CD8-positive, alpha-beta memory T cell (primary cell): Measurements from ENCODE around the gene DGKB. TPM values are rescaled to one million over a fixed set of nuclear protein-coding genes. Genes with fewer than 3 reads are reported as not detected.

Source experiments
- CTCF ChIA-PET: fragments of 350-600 bp; sonication (Branson Sonifier 250); formaldehyde crosslinking; loops from one replicate; lab custom pipeline; 2021; ENCODE audit warnings: antibody characterized with exemption; lab: Charles Lee
- POLR2A ChIA-PET: fragments of 350-600 bp; sonication (Branson Sonifier 250); formaldehyde crosslinking; loops from one replicate; lab custom pipeline; 2021; ENCODE audit warnings: antibody characterized with exemption; lab: Charles Lee
- DNase-seq, 5 donors: peaks; one replicate each; pipeline versions ENCODE4 v3.0.0 to v3.0.0-alpha.2; 2020 to 2022; ENCODE audit warnings: mixed read lengths in 1 of 5
- H3K27ac ChIP-seq: one replicate; pipeline ENCODE4 v1.7.0; 2013; ENCODE audit warnings: low read depth, mild to moderate bottlenecking, low read length, moderate library complexity
- H3K27me3 ChIP-seq: 2 replicates; pipeline ENCODE4 v1.7.0; 2013; ENCODE audit warnings: low read length, mild to moderate bottlenecking; ENCODE audit not compliant: insufficient read depth, poor library complexity, severe bottlenecking
- H3K36me3 ChIP-seq: 2 replicates; pipeline ENCODE4 v1.7.0; 2013; ENCODE audit warnings: mild to moderate bottlenecking, low read length, moderate library complexity; ENCODE audit not compliant: insufficient read depth
- H3K4me1 ChIP-seq: 2 replicates; pipeline ENCODE4 v1.7.0; 2013; ENCODE audit warnings: mild to moderate bottlenecking, low read length, moderate library complexity; ENCODE audit not compliant: insufficient read depth
- H3K4me3 ChIP-seq: 2 replicates; pipeline ENCODE4 v1.7.0; 2013; ENCODE audit warnings: mild to moderate bottlenecking, low read length
- H3K9me3 ChIP-seq: 2 replicates; pipeline ENCODE4 v1.7.0; 2013; ENCODE audit warnings: mild to moderate bottlenecking, low read length
- H3K27ac Mint-ChIP-seq, 8 donors: one replicate each; pipeline ENCODE4 v1.8.0; 2020 to 2021; ENCODE audit warnings: mixed read lengths in 8 of 8, mild to moderate bottlenecking in 6 of 8, inconsistent platforms in 3 of 8, moderate library complexity in 3 of 8
- H3K27me3 Mint-ChIP-seq, 2 donors: one replicate each; pipeline ENCODE4 v1.8.0; 2020 to 2021; ENCODE audit warnings: mixed read lengths in 2 of 2, mild to moderate bottlenecking in 1 of 2, moderate library complexity in 1 of 2
- H3K36me3 Mint-ChIP-seq, 3 donors: one replicate each; pipeline ENCODE4 v1.8.0; 2020 to 2021; ENCODE audit warnings: mixed read lengths in 3 of 3, inconsistent platforms in 1 of 3, mild to moderate bottlenecking in 1 of 3
- H3K4me1 Mint-ChIP-seq, 3 donors: one replicate each; pipeline ENCODE4 v1.8.0; 2020 to 2021; ENCODE audit warnings: mixed read lengths in 3 of 3, inconsistent platforms in 1 of 3, mild to moderate bottlenecking in 1 of 3
- H3K4me3 Mint-ChIP-seq, 7 donors: one replicate each; pipeline ENCODE4 v1.8.0; 2020 to 2021; ENCODE audit warnings: mixed read lengths in 7 of 7, mild to moderate bottlenecking in 6 of 7, moderate library complexity in 4 of 7, inconsistent platforms in 2 of 7
- H3K9me3 Mint-ChIP-seq, 5 donors: one replicate each; pipeline ENCODE4 v1.8.0; 2020 to 2022; ENCODE audit warnings: mixed read lengths in 5 of 5, mild to moderate bottlenecking in 3 of 5, moderate library complexity in 2 of 5, inconsistent platforms in 1 of 5
- polyA plus RNA-seq: library from polyadenylated mRNA; unstranded; fragments of 300-500 nt; fragmentation: Illumina TruSeq; gene quantifications from one replicate; pipeline ENCODE4 v1.2.3, GENCODE V29; 2021
- total RNA-seq, 2 experiments: library from RNA; stranded (reverse); gene quantifications; one replicate each; pipeline ENCODE4 v1.2.3, GENCODE V29; 2021

The DGKB gene
- total and polyA plus RNA-seq, 3 experiments from 2014 or later = not detected

DNA sequence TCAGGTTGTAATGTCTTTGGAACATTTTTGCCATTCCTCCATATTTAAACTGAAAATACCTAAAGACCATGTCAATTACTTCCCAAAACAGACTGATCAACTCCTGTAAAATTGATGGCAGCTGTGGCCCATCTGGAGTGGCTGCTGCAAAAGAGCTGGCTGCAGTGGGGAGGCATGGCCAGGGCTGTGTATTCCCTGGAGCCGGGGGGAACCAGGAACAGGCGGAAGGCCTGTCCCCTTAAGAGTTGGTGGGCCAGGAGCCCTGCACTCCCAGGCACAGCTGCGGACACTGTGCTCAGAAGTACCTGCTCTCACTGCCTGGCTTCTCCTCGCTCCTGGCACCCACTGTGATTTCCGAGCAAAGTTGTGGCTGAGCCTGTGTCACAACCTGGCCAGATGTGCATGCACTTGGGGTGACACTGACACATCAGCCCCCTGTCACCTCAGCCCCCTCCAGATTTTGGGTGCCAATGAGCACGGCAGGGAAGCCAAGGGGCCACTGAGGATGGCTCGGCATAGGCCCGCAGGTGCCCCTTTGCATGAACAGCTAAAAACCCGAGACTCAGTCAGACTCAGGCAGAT, 116.1 kb downstream of the DGKB start:
- ChIA-PET POLR2A (no interaction called here), CTCF (no interaction called here)
- H3K9me3 ChIP-seq = no peaks in the 10 kb centered on the region
- no peaks in the 10 kb centered on the region for H3K4me1 ChIP-seq
- DNase-seq = no peak
- Mint-ChIP-seq H3K9me3 (no peaks in the 10 kb centered on the region), H3K36me3 (no peaks in the 10 kb centered on the region), H3K27ac (no peak overlapping the region), H3K4me1 (no peaks in the 10 kb centered on the region), H3K4me3 (no peak overlapping the region), H3K27me3 (no peaks in the 10 kb centered on the region)
- no peaks in the 10 kb centered on the region for H3K27me3 ChIP-seq
- no peak overlapping the region for H3K27ac ChIP-seq
- no peak overlapping the region for H3K4me3 ChIP-seq
- no peaks in the 10 kb centered on the region for H3K36me3 ChIP-seq

DNA sequence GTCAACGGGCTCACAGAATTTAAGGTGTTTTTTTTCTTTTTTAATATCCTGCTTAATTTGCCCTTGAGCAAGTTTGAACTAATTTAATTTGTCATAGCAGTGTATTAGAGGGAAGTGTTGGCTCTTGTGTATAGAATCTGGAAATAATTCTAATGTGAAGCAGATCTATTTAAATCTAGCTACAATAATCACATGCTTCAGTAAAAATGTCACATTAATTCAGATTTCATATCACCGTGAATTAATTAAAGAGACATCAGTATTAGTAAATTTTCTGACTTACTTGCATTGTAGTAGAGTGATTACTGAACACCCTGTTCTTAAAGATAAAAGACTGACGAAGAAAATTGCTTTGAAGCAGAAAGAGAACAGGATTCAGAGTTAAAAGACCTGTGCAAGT, 124.7 kb downstream of the DGKB start:
- H3K9me3 ChIP-seq = no peaks in the 10 kb centered on the region
- no peak overlapping the region for H3K27ac ChIP-seq
- no peak for DNase-seq
- H3K4me1 Mint-ChIP-seq = no peaks in the 10 kb centered on the region
- H3K27me3 Mint-ChIP-seq = no peaks in the 10 kb centered on the region
- no peak overlapping the region for H3K4me3 Mint-ChIP-seq
- no peak overlapping the region for H3K4me3 ChIP-seq
- peaks cover 2 to 12% (median 7%) of the 10 kb centered on the region in 5 donors for H3K9me3 Mint-ChIP-seq
- H3K27ac Mint-ChIP-seq = no peak overlapping the region
- no peaks in the 10 kb centered on the region for H3K36me3 ChIP-seq
- peaks cover 0 to 1% (median 0%) of the 10 kb centered on the region in 3 donors for H3K36me3 Mint-ChIP-seq
- no peaks in the 10 kb centered on the region for H3K4me1 ChIP-seq
- CTCF ChIA-PET = no interaction called here
- no peaks in the 10 kb centered on the region for H3K27me3 ChIP-seq
- POLR2A ChIA-PET = no interaction called here

DNA sequence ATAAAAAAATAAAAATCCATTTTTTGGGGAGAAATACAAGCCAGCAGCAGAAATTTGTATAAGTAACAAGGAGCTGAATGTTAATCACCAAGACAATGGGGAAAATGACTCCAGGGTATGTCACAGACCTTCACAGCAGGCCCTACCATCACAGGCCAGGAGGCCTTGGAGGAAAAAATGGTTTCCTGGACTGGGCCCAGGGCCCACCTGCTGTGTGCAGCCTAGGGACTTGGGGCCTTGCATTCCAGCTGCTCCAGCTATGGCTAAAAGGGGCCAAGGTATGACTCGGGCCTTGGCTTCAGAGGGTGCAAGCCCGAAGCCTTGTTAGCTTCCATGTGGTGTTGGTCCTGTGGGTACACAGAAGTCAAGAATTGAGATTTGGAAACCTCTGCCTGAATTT, 126.3 kb downstream of the DGKB start:
- Mint-ChIP-seq H3K9me3 (peaks cover 2 to 18% (median 7%) of the 10 kb centered on the region in 5 donors), H3K27ac (no peak overlapping the region), H3K4me3 (no peak overlapping the region), H3K27me3 (no peaks in the 10 kb centered on the region), H3K36me3 (peaks cover 0 to 1% (median 0%) of the 10 kb centered on the region in 3 donors), H3K4me1 (no peaks in the 10 kb centered on the region)
- Histone ChIP-seq H3K9me3 (no peaks in the 10 kb centered on the region), H3K27ac (no peak overlapping the region), H3K4me1 (no peaks in the 10 kb centered on the region), H3K4me3 (no peak overlapping the region), H3K27me3 (no peaks in the 10 kb centered on the region), H3K36me3 (no peaks in the 10 kb centered on the region)
- no peak for DNase-seq
- ChIA-PET POLR2A (no interaction called here), CTCF (no interaction called here)

DNA sequence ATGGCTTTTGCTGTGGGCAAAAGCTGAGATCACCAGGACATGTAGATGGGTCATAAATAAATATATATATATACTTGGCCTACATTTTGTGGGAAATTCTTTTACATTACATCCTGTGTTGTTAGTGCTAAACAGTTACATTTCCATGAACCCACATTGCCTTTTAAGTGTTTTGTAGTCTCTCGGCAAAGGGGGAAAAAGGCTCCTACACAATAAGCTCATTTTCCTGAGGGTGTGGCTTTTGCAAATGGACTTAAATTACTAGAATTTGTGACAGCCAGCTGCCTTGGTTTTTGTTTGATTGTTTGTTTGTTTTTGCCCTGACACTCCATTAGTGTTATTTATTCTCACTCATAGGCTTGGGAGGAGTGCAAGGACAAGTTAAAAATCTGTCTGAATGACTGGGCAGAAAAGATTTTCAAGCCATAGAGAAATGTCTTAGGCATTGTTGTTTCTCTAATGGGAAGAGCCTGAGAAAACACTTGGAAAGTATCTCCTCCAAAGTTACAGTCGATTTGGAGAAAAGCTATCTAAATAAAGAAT, 128.8 kb downstream of the DGKB start:
- Histone ChIP-seq H3K36me3 (no peaks in the 10 kb centered on the region), H3K4me1 (no peaks in the 10 kb centered on the region), H3K9me3 (no peaks in the 10 kb centered on the region), H3K27me3 (no peaks in the 10 kb centered on the region), H3K27ac (no peak overlapping the region), H3K4me3 (no peak overlapping the region)
- no peaks in the 10 kb centered on the region for H3K4me1 Mint-ChIP-seq
- peaks cover 0 to 1% (median 0%) of the 10 kb centered on the region in 3 donors for H3K36me3 Mint-ChIP-seq
- peaks cover 2 to 11% (median 7%) of the 10 kb centered on the region in 5 donors for H3K9me3 Mint-ChIP-seq
- DNase-seq = no peak
- H3K27ac Mint-ChIP-seq = no peak overlapping the region
- CTCF ChIA-PET = no interaction called here
- no peak overlapping the region for H3K4me3 Mint-ChIP-seq
- POLR2A ChIA-PET = no interaction called here
- H3K27me3 Mint-ChIP-seq = no peaks in the 10 kb centered on the region

DNA sequence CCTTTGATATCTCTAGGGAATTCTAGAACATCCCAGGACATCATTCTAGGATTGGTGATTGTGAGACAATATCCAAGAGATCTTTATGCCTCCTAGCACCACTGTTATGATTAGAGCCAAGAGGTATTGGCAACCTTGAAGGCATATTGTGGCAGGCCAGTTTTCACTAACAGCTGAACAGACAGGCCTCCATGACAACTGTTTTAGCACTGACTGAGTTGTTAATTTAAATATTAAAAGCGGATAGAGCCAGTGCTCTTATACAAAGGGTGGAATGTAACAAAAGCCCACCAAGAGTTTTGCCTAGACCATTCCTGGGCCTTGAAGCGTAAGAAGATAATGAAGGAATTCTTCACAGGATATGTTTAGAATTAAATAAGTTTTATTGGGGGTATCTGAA, 131.9 kb downstream of the DGKB start:
- DNase-seq = no peak
- Mint-ChIP-seq H3K9me3 (peaks cover 0 to 11% (median 0%) of the 10 kb centered on the region in 5 donors), H3K27ac (no peak overlapping the region), H3K4me1 (no peaks in the 10 kb centered on the region), H3K4me3 (no peak overlapping the region), H3K27me3 (no peaks in the 10 kb centered on the region), H3K36me3 (no peaks in the 10 kb centered on the region)
- Histone ChIP-seq H3K36me3 (no peaks in the 10 kb centered on the region), H3K9me3 (no peaks in the 10 kb centered on the region), H3K27me3 (no peaks in the 10 kb centered on the region), H3K4me1 (no peaks in the 10 kb centered on the region), H3K27ac (no peak overlapping the region), H3K4me3 (no peak overlapping the region)
- ChIA-PET CTCF (no interaction called here), POLR2A (no interaction called here)

DNA sequence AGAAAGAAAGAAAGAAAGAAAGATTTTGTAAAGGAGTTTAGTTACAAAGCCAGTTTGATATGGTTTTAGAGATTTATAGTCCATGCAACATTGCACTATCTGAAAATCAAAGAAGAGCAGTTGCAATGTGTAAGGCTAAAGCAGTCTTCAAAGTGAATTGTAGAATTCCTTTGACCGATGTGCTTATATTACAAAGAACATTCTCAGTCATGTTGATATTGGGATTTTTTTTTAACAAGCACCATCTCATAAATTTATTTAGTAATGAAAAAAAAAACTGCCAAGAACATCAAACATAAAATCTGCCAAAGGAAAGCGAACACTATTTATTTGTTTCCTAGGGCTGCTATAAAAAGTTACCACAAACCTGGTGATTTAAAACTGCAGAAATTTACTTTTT, 133.3 kb downstream of the DGKB start:
- Mint-ChIP-seq H3K27ac (no peak overlapping the region), H3K9me3 (peaks cover 0 to 7% (median 0%) of the 10 kb centered on the region in 5 donors), H3K36me3 (no peaks in the 10 kb centered on the region), H3K4me3 (no peak overlapping the region), H3K4me1 (no peaks in the 10 kb centered on the region), H3K27me3 (no peaks in the 10 kb centered on the region)
- Histone ChIP-seq H3K4me1 (no peaks in the 10 kb centered on the region), H3K36me3 (no peaks in the 10 kb centered on the region), H3K27me3 (no peaks in the 10 kb centered on the region), H3K4me3 (no peak overlapping the region), H3K27ac (no peak overlapping the region), H3K9me3 (no peaks in the 10 kb centered on the region)
- no peak for DNase-seq
- ChIA-PET POLR2A (no interaction called here), CTCF (no interaction called here)

DNA sequence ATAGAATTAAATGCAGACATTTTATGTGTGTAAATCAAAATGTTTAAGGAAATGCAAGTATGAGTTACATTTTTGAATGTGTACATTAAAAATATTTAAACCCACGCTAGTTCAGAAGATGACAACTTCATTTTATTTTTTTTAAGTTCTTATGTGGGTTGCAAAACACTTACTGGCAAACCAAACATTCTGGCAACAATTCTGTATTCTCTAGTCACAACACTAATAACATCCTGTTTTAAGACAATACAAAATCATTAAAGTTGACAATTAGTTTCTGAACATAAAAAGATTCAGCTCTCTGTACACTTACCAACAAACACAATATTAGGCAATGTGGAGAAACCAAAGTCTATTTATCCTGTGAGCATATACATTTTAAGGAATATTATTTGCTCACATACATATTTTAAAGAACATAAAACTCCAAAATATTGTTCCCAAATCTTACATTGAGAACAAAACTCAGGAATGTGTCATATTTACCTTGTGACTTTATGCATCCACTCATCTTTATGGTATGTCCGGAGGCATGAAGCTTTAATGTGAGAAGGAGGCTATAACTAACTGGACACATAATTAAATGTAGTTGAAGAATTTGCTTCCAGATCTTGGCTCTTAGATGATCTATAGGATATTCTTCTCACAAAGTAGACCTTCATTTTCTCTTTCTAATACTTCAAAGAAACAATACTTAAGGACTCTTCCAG, 134.7 kb downstream of the DGKB start:
- Histone ChIP-seq H3K4me1 (no peaks in the 10 kb centered on the region), H3K27ac (no peak overlapping the region), H3K36me3 (no peaks in the 10 kb centered on the region), H3K9me3 (no peaks in the 10 kb centered on the region), H3K27me3 (no peaks in the 10 kb centered on the region), H3K4me3 (no peak overlapping the region)
- Mint-ChIP-seq H3K36me3 (no peaks in the 10 kb centered on the region), H3K4me1 (no peaks in the 10 kb centered on the region), H3K27ac (no peak overlapping the region), H3K9me3 (peaks cover 0 to 10% (median 0%) of the 10 kb centered on the region in 5 donors), H3K4me3 (no peak overlapping the region), H3K27me3 (no peaks in the 10 kb centered on the region)
- no peak for DNase-seq
- ChIA-PET POLR2A (no interaction called here), CTCF (no interaction called here)

DNA sequence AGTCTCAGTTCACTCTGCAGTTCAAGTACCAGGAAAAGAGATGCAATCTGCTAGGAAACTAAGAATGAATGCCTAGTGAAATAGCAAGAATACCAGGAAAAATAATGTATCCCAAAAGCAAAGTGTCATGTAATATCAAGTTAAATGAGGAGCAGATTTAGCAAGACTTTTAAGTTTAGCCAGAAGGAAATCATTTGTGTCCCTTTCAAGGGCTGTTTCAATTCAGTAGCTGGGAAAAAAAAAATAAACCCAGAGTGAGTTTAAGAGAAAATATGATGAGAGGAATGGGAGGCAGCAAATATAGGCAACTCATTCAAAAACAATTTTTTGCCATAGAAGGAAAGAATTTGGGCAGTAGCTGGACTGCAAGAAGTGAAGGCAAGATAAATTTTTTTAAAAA, 135.8 kb downstream of the DGKB start:
- Mint-ChIP-seq H3K27ac (no peak overlapping the region), H3K36me3 (no peaks in the 10 kb centered on the region), H3K27me3 (no peaks in the 10 kb centered on the region), H3K4me1 (no peaks in the 10 kb centered on the region), H3K4me3 (no peak overlapping the region), H3K9me3 (peaks cover 0 to 8% (median 0%) of the 10 kb centered on the region in 5 donors)
- Histone ChIP-seq H3K4me1 (no peaks in the 10 kb centered on the region), H3K27ac (no peak overlapping the region), H3K36me3 (no peaks in the 10 kb centered on the region), H3K4me3 (no peak overlapping the region), H3K27me3 (no peaks in the 10 kb centered on the region), H3K9me3 (no peaks in the 10 kb centered on the region)
- no peak for DNase-seq
- CTCF ChIA-PET = no interaction called here
- POLR2A ChIA-PET = no interaction called here
